Measurements from ENCODE around the gene MAP3K7.

- TF ChIP-seq EZH2 (IDR thresholded peaks at IDR 0.05; ENCODE audit: insufficient read depth, poor library complexity, severe bottlenecking), result no peak
- TF ChIP-seq EZH2phosphoT487 (IDR thresholded peaks at IDR 0.05; ENCODE audit: insufficient read depth, low read depth), result no peak
Measured at GRCh38 chr6:90468080-90468479, 118.8 kb downstream of the MAP3K7 start.
